ENCODE data around the gene FRY.

DNA sequence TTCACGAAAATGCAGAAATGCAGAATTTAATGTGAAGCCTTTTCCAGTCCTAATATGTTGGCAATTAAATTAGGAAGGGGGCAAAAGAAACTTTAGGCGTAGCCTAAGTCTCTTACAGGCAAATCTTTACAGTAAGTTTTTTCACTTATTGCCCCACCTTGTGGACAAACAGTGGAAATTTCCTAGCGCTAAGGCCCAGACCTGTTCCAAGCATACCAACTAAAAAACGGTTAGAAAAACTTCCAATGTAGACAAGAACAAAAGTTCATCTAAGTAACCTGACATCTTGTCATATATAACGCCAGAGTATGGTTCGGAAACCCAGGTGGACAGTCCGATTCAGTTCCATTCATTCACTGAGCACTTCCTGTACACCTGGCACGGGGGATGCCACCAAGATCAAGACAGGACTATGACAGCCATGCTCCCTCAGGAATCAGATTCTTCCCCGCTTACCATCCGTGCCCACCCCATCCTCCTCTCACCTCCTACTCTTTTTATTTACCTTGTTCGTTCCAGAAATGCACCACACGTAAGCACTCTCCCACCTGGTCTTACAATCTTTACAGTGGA is 278.6 kb downstream of the FRY start:
- TF ChIP-seq POLR2A (IDR thresholded peaks at IDR 0.05; ENCODE audit: low read length), result no peak
- TF ChIP-seq GATA1 (IDR thresholded peaks at IDR 0.05; ENCODE audit: low read depth, low read length), result no peak

Measured in erythroblast (primary cell).